ENCODE results near the gene NUMB.
"Not testable (repeated sequence)": the region's sequence is repeated elsewhere in the genome, so short reads cannot be mapped to it uniquely, and the experiment has no call there.

Gene NUMB

DNA sequence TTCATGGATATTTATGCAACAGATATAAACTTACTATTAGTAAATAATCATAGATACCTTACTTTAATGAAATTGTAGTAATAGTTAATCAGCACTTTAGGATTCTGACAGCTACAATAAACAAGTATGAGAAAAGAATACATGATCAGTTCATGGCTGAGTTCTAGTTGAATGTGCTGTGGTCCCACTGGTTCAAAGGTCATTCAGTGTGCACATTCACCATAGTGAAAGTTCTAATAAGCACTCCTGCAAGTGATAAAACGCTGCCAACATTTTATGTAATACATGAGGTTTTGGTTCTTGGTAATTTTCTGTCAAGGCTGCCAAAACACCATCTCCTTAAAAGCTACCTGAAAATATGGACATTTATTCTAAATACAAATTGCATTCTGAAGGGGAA, 92.6 kb downstream of the NUMB start:
- no peak for DNase-seq (ENCODE audit: low read depth in 2 of 2, low spot score in 1 of 2)

DNA sequence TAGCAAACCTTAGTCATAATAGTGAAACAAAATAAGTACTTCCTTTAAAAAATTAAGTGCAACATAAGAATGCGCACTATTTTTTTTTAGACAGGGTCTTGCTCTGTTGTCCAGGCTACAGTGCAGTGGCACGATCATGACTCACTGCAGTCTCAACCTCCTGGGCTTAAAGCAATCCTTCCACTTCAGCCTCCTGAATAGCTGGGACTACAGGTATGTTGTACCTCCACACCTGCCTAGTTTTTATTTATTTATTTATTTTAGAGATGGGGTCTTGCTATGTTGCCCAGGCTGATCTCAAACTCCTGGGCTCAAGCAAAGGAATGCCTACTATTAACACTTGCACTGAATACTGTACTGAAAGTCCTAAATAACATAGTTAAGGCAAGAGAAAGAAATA, 93.8 kb downstream of the NUMB start:
- no peak for DNase-seq (ENCODE audit: low read depth in 2 of 2, low spot score in 1 of 2)

DNA sequence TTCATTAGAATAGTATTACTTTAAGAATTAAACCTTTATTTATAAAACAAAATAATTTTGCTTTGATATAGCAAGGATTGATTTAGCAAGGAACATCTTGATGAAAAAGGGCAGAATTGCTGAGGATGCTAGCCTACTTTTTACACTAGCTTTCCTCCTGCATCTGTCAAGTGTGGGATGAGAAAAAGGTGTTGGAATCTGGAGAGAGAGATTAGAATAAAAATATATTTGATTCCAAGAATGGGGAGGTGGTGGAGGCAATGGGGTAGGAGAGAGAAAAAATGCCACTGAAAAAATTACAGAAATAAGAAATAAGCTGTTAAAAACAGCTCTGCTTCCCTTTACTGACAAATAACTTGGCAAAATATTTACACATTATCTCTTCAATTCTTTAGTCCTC, 98.9 kb downstream of the NUMB start:
- DNase-seq (ENCODE audit: low read depth in 2 of 2, low spot score in 1 of 2) = no peak

DNA sequence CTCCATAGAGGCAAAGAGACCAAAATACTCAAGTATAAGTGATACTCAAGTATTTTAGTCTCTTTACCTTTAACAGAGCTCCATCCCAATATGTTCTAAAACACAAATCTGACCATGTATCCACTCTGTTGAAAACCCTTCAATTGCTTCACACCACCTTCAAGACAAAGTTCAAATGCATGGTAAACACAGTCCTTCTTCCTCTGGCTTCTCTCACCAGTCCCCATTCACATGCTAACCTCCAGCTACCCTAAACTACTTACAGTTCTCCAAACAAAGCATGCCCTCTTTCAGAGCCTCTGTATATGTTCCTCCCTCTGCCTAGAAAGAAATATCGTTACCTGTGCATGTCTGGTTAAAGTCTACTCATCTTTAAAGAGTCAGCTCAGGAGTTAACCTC, 100.2 kb downstream of the NUMB start:
- DNase-seq (ENCODE audit: low read depth in 2 of 2, low spot score in 1 of 2) = no peak

DNA sequence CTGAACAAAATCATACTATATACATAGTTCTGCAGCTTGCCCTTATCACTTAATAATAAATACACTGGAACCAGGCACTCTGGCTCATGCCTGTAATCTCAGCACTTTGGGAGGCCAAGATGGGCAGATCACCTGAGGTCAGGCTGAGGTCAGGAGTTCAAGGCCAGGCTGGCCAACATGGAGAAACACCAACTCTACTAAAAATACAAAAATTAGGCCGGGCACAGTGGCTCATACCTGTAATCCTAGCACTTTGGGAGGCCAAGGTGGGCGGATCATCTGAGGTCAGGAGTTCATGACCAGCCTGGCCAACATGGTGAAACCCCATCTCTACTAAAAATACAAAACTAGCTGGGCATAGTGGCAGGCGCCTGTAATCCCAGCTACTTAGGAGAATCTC, 109.3 kb downstream of the NUMB start:
- DNase-seq (ENCODE audit: low read depth in 2 of 2, low spot score in 1 of 2) = not testable (repeated sequence)

DNA sequence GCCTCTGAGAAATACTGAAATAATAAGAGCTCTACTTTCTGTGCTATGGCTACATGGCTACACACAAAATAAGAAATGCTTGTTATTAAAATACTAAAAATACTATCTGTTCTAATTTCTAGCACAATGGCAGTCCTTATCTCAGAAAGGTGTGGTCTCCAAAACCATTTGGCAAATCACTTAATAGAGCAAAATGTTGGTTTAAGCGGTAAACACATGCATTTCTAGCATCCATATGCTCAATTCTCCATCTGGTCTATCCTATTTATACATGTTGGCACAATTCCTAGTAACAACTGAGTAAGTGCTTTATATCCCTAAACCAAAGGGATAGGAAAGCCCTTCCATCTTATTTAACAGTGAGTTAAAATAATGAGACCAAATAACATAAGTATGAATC, 114.0 kb downstream of the NUMB start:
- no peak for DNase-seq (ENCODE audit: low read depth in 2 of 2, low spot score in 1 of 2)

DNA sequence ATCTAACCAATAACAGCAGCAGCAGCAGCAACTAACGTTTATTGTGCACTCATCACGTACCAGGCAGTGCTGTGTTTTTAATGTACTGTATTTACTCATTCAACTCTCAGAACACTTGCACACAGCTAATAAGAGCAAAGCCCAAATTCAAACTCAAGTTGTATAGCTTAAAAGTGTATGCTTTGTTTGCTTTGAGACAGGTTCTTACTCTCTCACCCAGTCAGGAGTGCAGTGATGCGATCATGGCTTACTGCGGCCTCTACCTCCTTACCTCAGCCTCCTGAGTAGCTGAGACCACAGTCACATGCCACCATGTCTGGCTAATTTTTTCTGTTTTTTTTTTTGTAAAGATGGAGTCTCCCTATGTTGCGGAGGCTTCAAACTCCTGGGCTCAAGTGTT, 115.7 kb downstream of the NUMB start:
- DNase-seq (ENCODE audit: low read depth in 2 of 2, low spot score in 1 of 2) = no peak

DNA sequence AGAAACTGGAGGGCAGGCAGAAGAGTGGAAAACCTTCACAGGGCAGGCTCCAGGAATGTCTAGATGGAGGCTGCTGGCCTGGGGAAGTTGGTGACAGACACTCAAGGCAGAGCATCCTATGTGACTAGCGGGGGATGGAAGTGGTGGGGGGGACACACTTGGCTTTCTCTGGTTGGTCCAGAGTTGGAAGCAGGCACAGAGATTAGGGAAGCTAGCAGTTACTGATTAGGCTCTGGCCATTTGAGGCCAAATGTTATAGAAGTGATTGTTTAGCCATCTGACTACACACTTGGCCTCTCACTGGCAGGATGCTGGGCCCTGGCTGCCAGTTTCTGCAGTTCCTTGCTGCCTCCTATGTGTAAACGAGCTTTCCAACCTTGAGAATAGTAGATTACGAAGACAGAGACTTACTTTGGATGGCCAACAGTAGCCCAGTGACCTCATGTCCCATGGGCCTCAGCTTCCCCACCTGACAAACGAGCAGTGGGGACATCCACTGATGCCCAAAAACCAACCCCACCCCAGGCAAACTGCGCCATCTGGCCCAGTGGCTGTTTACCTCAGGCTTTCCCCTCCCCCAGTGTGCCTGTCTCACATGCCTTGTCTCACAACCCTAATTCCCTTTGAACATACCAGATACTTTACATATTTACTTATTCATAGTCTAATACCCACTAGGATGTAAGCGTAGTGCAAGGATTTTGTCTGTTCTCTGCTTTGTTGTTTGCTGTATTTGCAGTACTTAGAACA, 118.3 kb downstream of the NUMB start:
- no peak for DNase-seq (ENCODE audit: low read depth in 2 of 2, low spot score in 1 of 2)

DNA sequence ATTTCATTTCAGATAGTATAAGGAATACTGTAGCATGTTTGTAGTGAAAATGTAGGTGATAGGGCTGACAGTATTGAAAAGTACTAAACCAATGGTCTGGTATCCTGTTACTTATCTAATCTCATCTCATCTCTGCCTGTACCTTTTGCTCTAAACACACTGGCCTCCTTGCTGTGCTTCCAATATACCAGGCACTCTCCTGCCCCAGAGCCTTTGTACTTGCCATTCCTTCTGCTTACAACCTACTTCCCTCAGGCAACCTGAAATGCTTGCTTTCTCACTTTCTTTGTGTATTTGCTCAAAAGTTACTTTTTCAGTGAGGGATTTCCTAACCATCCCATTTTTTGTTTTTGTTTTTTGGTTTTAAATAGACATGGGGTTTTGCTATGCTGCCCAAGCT, 119.1 kb downstream of the NUMB start:
- DNase-seq (ENCODE audit: low read depth in 2 of 2, low spot score in 1 of 2) = no peak

DNA sequence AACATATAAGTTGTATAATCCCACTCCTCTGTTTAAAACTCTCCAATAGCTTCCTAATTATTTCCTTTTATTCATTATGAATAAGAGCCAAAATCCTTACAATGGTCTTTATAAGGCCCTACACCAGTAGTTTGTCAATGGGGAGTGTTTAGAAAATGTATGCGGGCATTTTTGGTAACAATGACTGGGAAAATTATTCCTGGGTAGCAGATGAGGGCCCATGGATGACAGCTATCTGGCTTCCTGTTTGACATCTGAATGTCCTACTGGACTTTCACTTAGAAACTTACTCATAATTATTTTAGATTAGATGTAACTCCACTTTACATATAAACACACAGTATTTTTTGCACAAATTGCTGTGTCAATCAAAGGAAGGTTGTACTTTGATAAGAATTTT, 119.8 kb downstream of the NUMB start:
- no peak for DNase-seq (ENCODE audit: low read depth in 2 of 2, low spot score in 1 of 2)

DNA sequence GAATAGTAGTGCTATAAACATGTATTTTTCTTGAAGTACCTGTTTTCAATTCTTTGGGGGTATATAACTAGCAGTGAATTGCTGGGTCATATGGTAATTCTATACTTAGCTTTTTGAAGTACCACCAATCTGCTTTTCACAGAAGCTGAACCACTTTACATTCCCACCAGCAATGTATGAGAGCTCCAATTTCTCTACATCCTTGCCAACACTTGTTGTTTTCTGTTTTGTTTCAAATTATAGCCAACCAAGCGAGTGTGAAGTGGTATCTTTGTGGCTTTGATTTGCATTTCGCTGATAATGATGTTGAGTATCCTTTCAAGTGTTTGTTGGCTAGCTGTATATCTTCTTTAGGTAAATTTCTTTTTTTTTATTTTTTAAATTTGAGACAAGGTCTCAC, 125.3 kb downstream of the NUMB start:
- DNase-seq (ENCODE audit: low read depth in 2 of 2, low spot score in 1 of 2) = no peak

DNA sequence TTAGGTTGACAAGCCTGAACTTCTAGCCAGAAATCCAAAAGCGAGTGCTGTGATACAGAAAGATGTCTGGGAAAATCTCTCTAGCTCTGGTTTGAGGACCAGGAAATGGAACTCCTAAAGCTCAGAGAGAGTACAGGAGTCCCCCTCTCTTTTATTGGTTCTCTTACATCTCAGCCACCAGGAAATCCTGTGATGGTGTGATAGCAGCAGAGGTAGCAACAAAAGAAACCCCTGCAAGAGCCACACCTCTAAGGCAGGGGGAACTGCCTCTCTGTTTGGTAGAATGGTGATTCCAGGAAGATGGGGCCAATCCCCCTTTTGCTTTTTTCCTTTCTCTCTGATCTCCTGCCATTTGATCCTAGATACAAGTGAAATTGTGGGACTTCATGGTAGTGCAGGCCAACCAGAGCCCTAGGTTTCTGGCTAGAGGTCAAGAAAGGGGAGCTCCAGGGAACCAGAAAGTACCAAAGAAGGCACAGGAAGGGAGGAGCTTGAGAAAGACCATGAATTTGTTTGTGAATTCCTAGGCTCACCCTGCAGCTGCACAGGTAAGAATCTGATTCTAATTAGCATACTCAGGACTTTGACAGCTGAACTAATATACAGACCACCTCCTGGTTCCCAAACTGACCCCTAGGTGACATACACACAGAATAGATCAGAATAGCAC, 132.6 kb downstream of the NUMB start:
- no peak for DNase-seq (ENCODE audit: low read depth in 2 of 2, low spot score in 1 of 2)

DNA sequence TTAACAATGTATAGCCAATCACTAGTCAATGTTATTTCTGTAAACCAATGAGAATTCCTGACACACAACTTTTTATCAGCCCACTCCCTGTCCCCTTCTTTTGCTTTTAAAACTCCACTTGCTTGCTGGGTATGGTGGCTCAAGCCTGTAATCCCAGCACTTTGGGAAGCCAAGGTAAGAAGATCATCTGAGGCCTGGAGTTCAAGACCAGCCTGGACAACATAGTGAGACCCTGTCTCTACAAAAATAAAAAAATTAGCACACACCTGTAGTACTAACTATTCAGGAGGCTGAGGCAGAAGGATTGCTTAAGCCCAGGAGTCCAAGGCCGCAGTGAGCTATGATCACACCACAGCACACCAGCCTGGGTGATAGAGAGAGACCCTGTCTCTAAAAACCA, 133.3 kb downstream of the NUMB start:
- no peak for DNase-seq (ENCODE audit: low read depth in 2 of 2, low spot score in 1 of 2)

DNA sequence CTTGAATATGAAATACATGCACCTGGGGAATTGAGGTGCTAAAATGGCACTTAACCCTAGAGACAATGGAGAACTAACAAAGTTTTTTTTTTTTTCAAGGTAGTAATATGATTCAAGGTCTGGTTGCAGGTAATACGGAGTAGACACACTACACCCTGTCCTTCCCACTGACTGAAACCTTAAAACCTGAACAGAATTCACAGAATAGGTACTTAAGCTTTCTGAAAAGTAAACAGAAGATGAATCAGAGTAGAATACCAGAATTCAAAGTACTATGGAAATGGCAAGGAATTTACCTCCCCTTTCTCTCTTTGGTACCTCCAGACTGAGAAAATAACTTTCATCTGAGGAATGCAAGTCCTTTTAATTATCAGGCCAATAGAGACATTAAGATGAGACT, 133.8 kb downstream of the NUMB start:
- DNase-seq (ENCODE audit: low read depth in 2 of 2, low spot score in 1 of 2) = no peak

DNA sequence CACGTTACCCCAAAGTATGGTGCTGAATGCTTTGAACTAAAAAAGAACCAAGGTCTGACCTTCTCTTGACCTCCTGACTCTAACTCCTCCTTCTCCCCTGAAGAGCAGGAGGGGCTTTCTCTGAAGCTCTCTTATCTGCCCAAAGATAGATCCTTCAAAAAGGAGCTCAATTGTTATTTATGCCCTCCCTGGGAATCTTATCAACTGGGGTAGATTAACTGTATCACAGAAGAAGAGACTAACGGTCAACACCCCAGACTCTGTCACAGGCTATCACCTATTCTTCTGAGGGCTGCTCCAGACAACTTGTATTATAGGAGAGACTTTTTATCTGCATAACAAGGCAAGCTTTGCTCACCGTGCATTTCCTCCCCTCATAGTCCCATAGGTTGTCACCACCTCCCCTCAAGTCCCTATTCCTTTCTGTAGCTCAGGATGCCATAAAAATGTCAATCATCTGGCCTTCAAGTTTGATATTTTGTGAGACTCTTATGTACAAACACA, 134.4 kb downstream of the NUMB start:
- DNase-seq (ENCODE audit: low read depth in 2 of 2, low spot score in 1 of 2) = no peak

DNA sequence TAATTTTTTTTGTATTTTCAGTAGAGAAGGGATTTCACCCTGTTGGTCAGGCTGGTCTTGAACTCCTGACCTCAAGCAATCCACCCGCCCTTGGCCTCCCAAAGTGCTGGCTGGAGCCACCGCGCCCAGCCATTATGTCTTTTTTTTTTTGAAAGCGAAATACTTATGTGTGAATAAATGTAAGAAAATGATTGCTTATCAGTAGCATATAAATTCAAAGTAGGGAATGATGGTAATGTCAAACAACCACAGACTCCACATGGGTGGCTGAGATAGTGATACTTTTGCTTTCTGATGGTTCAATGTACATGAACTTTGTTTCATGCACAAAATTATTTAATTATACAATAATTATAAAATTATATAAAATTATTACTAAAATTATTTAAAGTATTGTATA, 145.2 kb downstream of the NUMB start:
- no peak for DNase-seq (ENCODE audit: low read depth in 2 of 2, low spot score in 1 of 2)

DNA sequence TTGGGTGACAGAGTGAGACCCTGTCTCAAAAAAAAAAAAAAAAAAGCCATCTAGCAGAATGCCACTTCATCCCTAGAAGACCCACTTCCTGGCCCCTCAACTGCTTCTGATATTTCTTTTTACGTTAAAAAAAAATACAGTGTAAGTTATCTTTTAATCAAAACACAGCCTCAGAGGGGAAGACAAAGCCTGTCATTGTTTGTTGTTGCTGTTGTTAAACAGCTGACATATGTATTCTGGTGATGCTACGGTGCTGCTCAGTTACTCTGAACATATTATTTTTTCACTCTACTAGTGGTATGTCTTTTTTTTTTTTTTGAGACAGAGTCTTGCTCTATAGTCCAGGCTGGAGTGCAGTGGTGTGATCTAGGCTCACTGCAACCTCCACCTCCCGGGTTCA, 145.7 kb downstream of the NUMB start:
- no peak for DNase-seq (ENCODE audit: low read depth in 2 of 2, low spot score in 1 of 2)

DNA sequence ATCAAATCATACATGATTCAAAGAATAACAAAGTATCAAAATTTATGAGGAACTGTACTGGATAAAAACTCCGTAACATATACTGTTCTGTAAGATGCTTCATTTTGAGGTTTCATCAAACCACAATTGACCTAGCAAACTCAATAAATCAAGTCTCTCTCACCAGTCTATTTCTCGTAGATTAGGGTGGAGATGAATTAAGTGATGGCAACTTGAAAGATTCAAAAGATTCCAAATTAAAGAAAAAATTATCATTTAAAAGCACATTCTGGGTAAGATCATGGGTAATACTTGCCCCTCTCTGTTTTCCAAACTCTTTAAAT, 146.7 kb downstream of the NUMB start:
- DNase-seq (ENCODE audit: low read depth in 2 of 2, low spot score in 1 of 2) = no peak

DNA sequence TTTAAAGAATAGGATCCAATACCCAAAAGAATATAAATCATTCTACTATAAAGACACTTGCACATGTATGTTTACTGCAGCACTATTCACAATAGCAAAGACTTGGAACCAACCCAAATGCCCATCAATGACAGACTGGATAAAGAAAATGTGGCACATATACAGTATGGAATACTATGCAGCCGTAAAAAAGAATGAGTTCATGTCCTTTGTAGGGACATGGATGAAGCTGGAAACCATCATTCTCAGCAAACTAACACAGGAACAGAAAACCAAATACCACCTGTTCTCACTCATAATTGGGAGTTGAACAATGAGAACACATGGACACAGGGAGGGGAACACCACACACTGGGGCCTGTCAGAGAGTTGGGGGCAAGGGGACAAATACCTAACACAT, 149.1 kb downstream of the NUMB start:
- DNase-seq (ENCODE audit: low read depth in 2 of 2, low spot score in 1 of 2) = not testable (repeated sequence)

DNA sequence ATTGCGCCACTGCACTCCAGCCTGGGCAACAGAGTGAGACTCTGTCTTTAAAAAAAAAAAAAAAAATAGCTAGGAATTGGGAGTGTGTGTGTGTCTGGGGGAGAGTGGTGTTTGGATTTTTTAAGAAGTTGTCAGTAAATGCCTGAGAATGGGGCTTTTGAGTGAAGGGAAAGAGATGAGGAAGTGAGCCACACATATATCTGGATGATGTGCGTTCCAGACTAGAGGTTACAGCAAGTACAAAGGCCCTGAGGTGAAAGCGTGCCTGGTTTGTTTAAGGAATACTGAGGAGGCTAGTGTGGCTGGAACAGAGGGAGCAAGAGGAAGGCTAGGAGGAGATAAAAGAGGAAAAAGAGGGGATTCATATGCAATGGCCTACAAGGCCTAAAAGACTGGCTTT, 151.1 kb downstream of the NUMB start:
- DNase-seq (ENCODE audit: low read depth in 2 of 2, low spot score in 1 of 2) = no peak

DNA sequence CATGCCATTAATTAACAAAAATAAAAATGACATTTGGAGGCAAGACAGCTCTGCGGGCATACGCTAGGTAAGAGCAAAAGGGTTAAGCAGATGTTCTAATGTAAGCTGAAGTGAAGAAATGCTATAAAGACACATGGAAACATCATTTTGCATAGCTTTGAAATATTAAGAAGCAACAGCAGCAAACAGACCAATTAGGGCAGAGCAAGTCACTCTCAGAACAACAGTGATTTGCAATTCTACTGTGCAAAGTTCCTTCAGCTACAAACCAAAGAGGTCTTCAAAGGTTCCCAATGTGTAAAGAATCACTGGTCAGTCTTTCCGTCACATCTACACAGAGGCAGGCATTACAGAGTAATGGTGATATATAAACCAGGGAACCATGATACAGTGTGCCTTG, 152.8 kb downstream of the NUMB start:
- no peak for DNase-seq (ENCODE audit: low read depth in 2 of 2, low spot score in 1 of 2)

DNA sequence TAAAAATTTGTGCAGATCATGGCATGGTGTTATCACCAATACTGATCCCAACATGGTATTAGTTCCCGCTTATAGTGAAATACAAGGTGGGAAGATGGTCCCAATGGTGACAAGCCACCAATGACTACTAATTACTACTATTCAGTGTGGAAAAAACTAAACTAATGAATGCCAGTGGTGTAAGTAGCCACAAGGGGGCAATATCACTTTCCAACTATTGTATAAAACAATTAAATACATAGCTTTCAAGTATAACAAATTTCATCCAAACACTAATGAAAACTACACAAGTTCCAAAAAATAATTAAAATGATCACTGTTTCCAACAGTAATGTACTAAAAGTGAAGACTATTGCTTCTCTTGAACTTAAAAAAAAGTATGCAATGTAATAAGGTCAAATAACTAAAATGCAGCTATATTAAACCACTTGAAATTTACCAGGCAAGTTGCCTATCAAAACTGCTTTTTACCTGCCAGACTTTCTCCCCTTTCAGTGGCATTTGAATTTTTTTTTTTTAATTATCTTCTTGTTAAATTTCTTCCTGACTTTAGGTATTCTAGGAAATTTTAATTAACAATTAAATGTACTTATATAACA, 163.0 kb downstream of the NUMB start:
- DNase-seq (ENCODE audit: low read depth in 2 of 2, low spot score in 1 of 2) = no peak
